HCT116 (cell line): Measurements from ENCODE around the gene FBXO24. TPM values are rescaled to one million over a fixed set of nuclear protein-coding genes. Genes with fewer than 3 reads are reported as not detected.

Experiments used
- ATAC-seq: fragments of 200-7000 bp; cut with Tn5 transposase; 2 replicates; pipeline ENCODE4 v1.9.1; 2020; ENCODE audit warnings: mild to moderate bottlenecking, moderate library complexity
- BruUV-seq: library from RNA; stranded (reverse); fragments of 400-500 nt; replicated peaks from 2 replicates; lab custom pipeline; 2021; lab: Mats Ljungman, UMichigan
- CTCF ChIA-PET: fragments of 300-600 bp; sonication (Branson Sonifier 250); formaldehyde crosslinking; loops from one replicate; lab custom pipeline; 2021; ENCODE audit warnings: antibody characterized with exemption; lab: Charles Lee
- POLR2A ChIA-PET: fragments of 300-600, 350-600 bp; sonication (Branson Sonifier 250); formaldehyde crosslinking; loops from one replicate; lab custom pipeline; 2021; ENCODE audit warnings: antibody characterized with exemption; lab: Charles Lee
- RAD21 ChIA-PET, 2 experiments: fragments of 300-600 bp; sonication (Branson Sonifier 250); formaldehyde crosslinking; loops; one replicate each; lab custom pipeline; 2023; ENCODE audit warnings: low total read pairs in 2 of 2; ENCODE audit not compliant: uncharacterized antibody in 2 of 2, unreplicated experiment in 2 of 2, low non-redundant PET in 1 of 2; lab: Charles Lee
- DNase-seq: peaks from one replicate; pipeline ENCODE4 v3.0.0-alpha.2; 2010; ENCODE audit warnings: low read depth, low spot score
- H2AFZ ChIP-seq: fragments of 200-600 bp; shearing (Covaris generic), sonication (generic); 2 replicates; pipeline ENCODE4 v1.6.1; 2017; ENCODE audit warnings: low read depth, mixed run types, mixed read lengths, antibody characterized with exemption, low read length; ENCODE audit not compliant: poor library complexity, severe bottlenecking
- H3K27ac ChIP-seq: 2 replicates; pipeline ENCODE4 v1.5.1; 2012; ENCODE audit warnings: low read depth, low read length
- H3K27me3 ChIP-seq: fragments of 200-600 bp; sonication (generic); 2 replicates; pipeline ENCODE4 v1.6.1; 2016; ENCODE audit warnings: mixed run types, low read length, mixed read lengths; ENCODE audit not compliant: insufficient read depth
- H3K36me3 ChIP-seq, 2 experiments: fragments of 200-500 bp in 1 of 2; fragments of 200-600 bp in 1 of 2; sonication (Bioruptor generic) in 1 of 2; sonication (generic) in 1 of 2; 2 replicates each; pipeline versions ENCODE4 v1.5.1 to v1.6.1; 2014 to 2016; ENCODE audit warnings: low read length in 2 of 2, inconsistent platforms in 1 of 2, mixed read lengths in 1 of 2, mixed run types in 1 of 2; ENCODE audit not compliant: insufficient read depth in 2 of 2, control insufficient read depth in 1 of 2
- H3K4me1 ChIP-seq, 2 experiments: fragments of 200-600 bp in 1 of 2; sonication (generic) in 1 of 2; 2 replicates each; pipeline versions ENCODE4 v1.5.1 to v1.6.1; 2012 to 2017; ENCODE audit warnings: low read length in 2 of 2, inconsistent platforms in 1 of 2, mild to moderate bottlenecking in 1 of 2, mixed read lengths in 1 of 2, mixed run types in 1 of 2, moderate library complexity in 1 of 2; ENCODE audit not compliant: insufficient read depth in 2 of 2, control insufficient read depth in 1 of 2
- H3K4me2 ChIP-seq: fragments of 200-600 bp; sonication (generic); 2 replicates; pipeline ENCODE4 v1.6.1; 2017; ENCODE audit warnings: mixed run types, low read length, mixed read lengths
- H3K4me3 ChIP-seq, 2 experiments: fragments of 200-600 bp in 1 of 2; sonication (generic) in 1 of 2; replicated peaks in 1 of 2; 2 replicates each; pipeline ENCODE4 v1.5.1; 2011 to 2016; ENCODE audit warnings: low read length in 2 of 2, control low read depth in 1 of 2, low read depth in 1 of 2, mild to moderate bottlenecking in 1 of 2, mixed read lengths in 1 of 2, mixed run types in 1 of 2
- H3K79me2 ChIP-seq: fragments of 200-600 bp; sonication (generic); 2 replicates; pipeline ENCODE4 v1.6.1; 2017; ENCODE audit warnings: mild to moderate bottlenecking, mixed run types, low read length, moderate library complexity, mixed read lengths; ENCODE audit not compliant: insufficient read depth
- H3K9ac ChIP-seq: fragments of 200-600 bp; sonication (generic); 2 replicates; pipeline ENCODE4 v1.6.1; 2016; ENCODE audit warnings: low read length, mixed read lengths
- H3K9me2 ChIP-seq: fragments of 200-600 bp; sonication (generic), shearing (Covaris generic); 2 replicates; pipeline ENCODE4 v1.6.1; 2017; ENCODE audit warnings: mixed run types, mild to moderate bottlenecking, moderate library complexity; ENCODE audit not compliant: insufficient read depth
- H3K9me3 ChIP-seq, 2 experiments: fragments of 200-500 bp in 1 of 2; fragments of 200-600 bp in 1 of 2; sonication (Bioruptor generic) in 1 of 2; sonication (generic) in 1 of 2; 2 replicates each; pipeline ENCODE4 v1.6.1; 2014 to 2017; ENCODE audit warnings: low read length in 2 of 2, mixed read lengths in 2 of 2, inconsistent platforms in 1 of 2, low read depth in 1 of 2, mild to moderate bottlenecking in 1 of 2, mixed run types in 1 of 2, moderate library complexity in 1 of 2; ENCODE audit not compliant: control insufficient read depth in 1 of 2, insufficient read depth in 1 of 2
- H4K20me1 ChIP-seq: fragments of 200-600 bp; sonication (generic), shearing (Covaris generic); 2 replicates; pipeline ENCODE4 v1.6.1; 2017; ENCODE audit warnings: mixed run types, mild to moderate bottlenecking, moderate library complexity; ENCODE audit not compliant: insufficient read depth
- CTCF ChIP-seq, 3 experiments: fragments of 200-600 bp in 1 of 3; sonication (generic) in 1 of 3; IDR thresholded peaks in 2 of 3; conservative IDR thresholded peaks in 1 of 3; 2 replicates each; pipeline ENCODE4 v1.5.1; 2012 to 2017; ENCODE audit warnings: low read depth in 2 of 3, low read length in 2 of 3, antibody characterized with exemption in 1 of 3, borderline replicate concordance in 1 of 3, control low read depth in 1 of 3, mild to moderate bottlenecking in 1 of 3, mixed read lengths in 1 of 3, mixed run types in 1 of 3, moderate library complexity in 1 of 3; ENCODE audit not compliant: insufficient read depth in 1 of 3
- EGR1 ChIP-seq: IDR thresholded peaks from 2 replicates; pipeline ENCODE4 v1.6.1; 2012; ENCODE audit warnings: low read depth
- EZH2 ChIP-seq: fragments of 200-600 bp; sonication (generic); IDR thresholded peaks from 2 replicates; pipeline ENCODE4 v1.6.1; 2017; ENCODE audit warnings: antibody characterized with exemption, mixed run types
- FOSL1 ChIP-seq: IDR thresholded peaks from 2 replicates; pipeline ENCODE4 v1.6.1; 2012; ENCODE audit warnings: low read depth
- MAX ChIP-seq: IDR thresholded peaks from 2 replicates; pipeline ENCODE4 v1.6.1; 2012
- TCF7L2 ChIP-seq: IDR thresholded peaks from 2 replicates; pipeline ENCODE4 v1.7.0; 2011; ENCODE audit warnings: borderline replicate concordance, inconsistent platforms; ENCODE audit not compliant: insufficient read depth, insufficient read length; ENCODE audit errors: extremely low read depth
- ZNF274 ChIP-seq: fragments of 200-500 bp; sonication (Bioruptor generic); IDR thresholded peaks from 2 replicates; pipeline ENCODE4 v1.6.1; 2014; ENCODE audit warnings: mild to moderate bottlenecking, low read depth, low read length, inconsistent platforms
- intact Hi-C: fragments of 100-400 bp; cut with micrococcal nuclease; formaldehyde crosslinking; loops from 2 replicates; pipeline ENCODE4 v1.10.0; 2022
- total RNA-seq: library from RNA; stranded (reverse); gene quantifications from one replicate; pipeline ENCODE4 v1.2.1, GENCODE V29; 2021; ENCODE audit not compliant: unreplicated experiment
- TF ChIP-seq, protein P1 (sequence below): IDR thresholded peaks from 2 replicates; pipeline ENCODE4 v1.6.1; 2011; ENCODE audit warnings: mild to moderate bottlenecking, low read length, moderate library complexity; ENCODE audit not compliant: insufficient replicate concordance; ENCODE audit errors: extremely low read depth

Gene FBXO24
- total RNA-seq, 1 experiment from 2014 or later, result 2.1 TPM

GRCh38 chr7:100613412-100614175 is 27.5 kb downstream of the FBXO24 start:
- Histone ChIP-seq H3K27me3 (no peaks in the 10 kb centered on the region), H3K27ac (no peak overlapping the region), H3K9me3 (no peaks in the 10 kb centered on the region), H4K20me1 (no peaks in the 10 kb centered on the region), H3K4me3 (peak overlapping the region; percentile 73 to 89), H3K79me2 (no peaks in the 10 kb centered on the region), H3K9me2 (no peaks in the 10 kb centered on the region), H2AFZ (no peak overlapping the region), H3K4me1 (peaks cover 3 to 35% of the 10 kb centered on the region in 2 experiments), H3K36me3 (peaks cover 0 to 2% of the 10 kb centered on the region in 2 experiments; a peak in 1 of 4 replicates), H3K4me2 (peak overlapping the region; percentile 97), H3K9ac (peak overlapping the region; percentile 65)
- RAD21 ChIA-PET, result no interaction called here
- CTCF ChIA-PET, result interaction anchor here (0.9 to 2.5 kb wide), 8 partner anchors 15 to 214 kb away, joined by 3 to 12 read pairs (median 4); partner anchors contain the start of genes EPHB4, FBXO24, LRCH4 and POP7
- no TSS peak for BruUV-seq
- no peak for ATAC-seq
- TF ChIP-seq ZNF274 (no peak), EZH2 (no peak), TCF7L2 (no peak), EGR1 (no peak), MAX (no peak), FOSL1 (no peak), CTCF (IDR thresholded peaks at IDR 0.05 in 2 of 3, conservative IDR thresholded peaks at IDR 0.05 in 1 of 3; ENCODE audit: borderline replicate concordance in 1 of 3, insufficient read depth in 1 of 3, low read depth in 2 of 3, low read length in 2 of 3) (no peak)
- TF ChIP-seq, protein P1, sequence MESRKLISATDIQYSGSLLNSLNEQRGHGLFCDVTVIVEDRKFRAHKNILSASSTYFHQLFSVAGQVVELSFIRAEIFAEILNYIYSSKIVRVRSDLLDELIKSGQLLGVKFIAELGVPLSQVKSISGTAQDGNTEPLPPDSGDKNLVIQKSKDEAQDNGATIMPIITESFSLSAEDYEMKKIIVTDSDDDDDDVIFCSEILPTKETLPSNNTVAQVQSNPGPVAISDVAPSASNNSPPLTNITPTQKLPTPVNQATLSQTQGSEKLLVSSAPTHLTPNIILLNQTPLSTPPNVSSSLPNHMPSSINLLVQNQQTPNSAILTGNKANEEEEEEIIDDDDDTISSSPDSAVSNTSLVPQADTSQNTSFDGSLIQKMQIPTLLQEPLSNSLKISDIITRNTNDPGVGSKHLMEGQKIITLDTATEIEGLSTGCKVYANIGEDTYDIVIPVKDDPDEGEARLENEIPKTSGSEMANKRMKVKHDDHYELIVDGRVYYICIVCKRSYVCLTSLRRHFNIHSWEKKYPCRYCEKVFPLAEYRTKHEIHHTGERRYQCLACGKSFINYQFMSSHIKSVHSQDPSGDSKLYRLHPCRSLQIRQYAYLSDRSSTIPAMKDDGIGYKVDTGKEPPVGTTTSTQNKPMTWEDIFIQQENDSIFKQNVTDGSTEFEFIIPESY, result no peak
- POLR2A ChIA-PET, result interaction anchor here (1.8 to 3.2 kb wide), 2 partner anchors 16 to 28 kb away, joined by 6 to 23 read pairs; partner anchors contain the start of genes FBXO24 and LRCH4
- intact Hi-C loops, result no loop called here
- no peak for DNase-seq
